Thyroid gland (tissue), 4 donors: Measurements from ENCODE around the gene IBSP.

ENCODE experiments used
- POLR2A ChIP-seq, 2 donors: fragments of 450-650 bp; IDR thresholded peaks; one replicate each; pipeline ENCODE4 v1.6.1; 2017; ENCODE audit warnings: antibody characterized with exemption in 2 of 2, mild to moderate bottlenecking in 2 of 2, moderate library complexity in 1 of 2
- TF ChIP-seq, protein P1 (sequence below), 6 experiments: fragments of 200-600 bp in 3 of 6; fragments of 450-650 bp in 3 of 6; sonication (generic) in 3 of 6; IDR thresholded peaks; one replicate each; pipeline ENCODE4 v1.5.1; 2016 to 2019; ENCODE audit warnings: antibody characterized with exemption in 6 of 6, mild to moderate bottlenecking in 2 of 6, inconsistent platforms in 1 of 6, moderate library complexity in 1 of 6

DNA sequence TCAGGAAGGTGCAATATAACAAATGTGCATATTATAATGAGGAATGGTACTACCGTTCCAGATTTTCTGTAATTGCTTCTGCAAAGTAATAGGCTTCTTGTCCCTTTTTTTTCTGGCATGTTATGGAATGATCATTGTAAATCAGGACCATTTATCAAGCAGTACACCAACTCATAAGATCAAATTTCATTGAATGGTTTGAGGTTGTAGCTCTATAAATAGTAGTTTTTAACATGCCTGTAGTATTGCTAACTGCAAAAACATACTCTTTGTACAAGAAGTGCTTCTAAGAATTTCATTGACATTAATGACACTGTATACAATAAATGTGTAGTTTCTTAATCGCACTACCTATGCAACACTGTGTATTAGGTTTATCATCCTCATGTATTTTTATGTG, 12.6 kb downstream of the IBSP start:
- no peak for TF ChIP-seq POLR2A (IDR thresholded peaks at IDR 0.05)
- TF ChIP-seq, protein P1, sequence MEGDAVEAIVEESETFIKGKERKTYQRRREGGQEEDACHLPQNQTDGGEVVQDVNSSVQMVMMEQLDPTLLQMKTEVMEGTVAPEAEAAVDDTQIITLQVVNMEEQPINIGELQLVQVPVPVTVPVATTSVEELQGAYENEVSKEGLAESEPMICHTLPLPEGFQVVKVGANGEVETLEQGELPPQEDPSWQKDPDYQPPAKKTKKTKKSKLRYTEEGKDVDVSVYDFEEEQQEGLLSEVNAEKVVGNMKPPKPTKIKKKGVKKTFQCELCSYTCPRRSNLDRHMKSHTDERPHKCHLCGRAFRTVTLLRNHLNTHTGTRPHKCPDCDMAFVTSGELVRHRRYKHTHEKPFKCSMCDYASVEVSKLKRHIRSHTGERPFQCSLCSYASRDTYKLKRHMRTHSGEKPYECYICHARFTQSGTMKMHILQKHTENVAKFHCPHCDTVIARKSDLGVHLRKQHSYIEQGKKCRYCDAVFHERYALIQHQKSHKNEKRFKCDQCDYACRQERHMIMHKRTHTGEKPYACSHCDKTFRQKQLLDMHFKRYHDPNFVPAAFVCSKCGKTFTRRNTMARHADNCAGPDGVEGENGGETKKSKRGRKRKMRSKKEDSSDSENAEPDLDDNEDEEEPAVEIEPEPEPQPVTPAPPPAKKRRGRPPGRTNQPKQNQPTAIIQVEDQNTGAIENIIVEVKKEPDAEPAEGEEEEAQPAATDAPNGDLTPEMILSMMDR (IDR thresholded peaks at IDR 0.05): no peak
